GM06990 (cell line): ENCODE measurements around the gene NUDT7.

Source experiments
- DNase-seq: peaks from one replicate; pipeline ENCODE4 v3.0.0-alpha.2; 2011; ENCODE audit not compliant: insufficient read length; ENCODE audit errors: extremely low read depth
- H3K27me3 ChIP-seq: replicated peaks from 2 replicates; pipeline ENCODE4 v1.6.0; 2011; ENCODE audit warnings: low read length; ENCODE audit not compliant: control insufficient read depth, insufficient read depth
- H3K36me3 ChIP-seq: 2 replicates; pipeline ENCODE4 v1.5.1; 2011; ENCODE audit warnings: low read length; ENCODE audit not compliant: control insufficient read depth, insufficient read depth
- H3K4me3 ChIP-seq: replicated peaks from 2 replicates; pipeline ENCODE4 v1.5.1; 2011; ENCODE audit warnings: low read depth, mild to moderate bottlenecking, control low read depth, low read length
- TF ChIP-seq, protein P1 (sequence below): IDR thresholded peaks from 2 replicates; pipeline ENCODE4 v1.5.1; 2011; ENCODE audit warnings: low read length, control low read depth, mild to moderate bottlenecking, inconsistent platforms; ENCODE audit not compliant: insufficient read depth, poor library complexity, severe bottlenecking

Gene NUDT7

DNA sequence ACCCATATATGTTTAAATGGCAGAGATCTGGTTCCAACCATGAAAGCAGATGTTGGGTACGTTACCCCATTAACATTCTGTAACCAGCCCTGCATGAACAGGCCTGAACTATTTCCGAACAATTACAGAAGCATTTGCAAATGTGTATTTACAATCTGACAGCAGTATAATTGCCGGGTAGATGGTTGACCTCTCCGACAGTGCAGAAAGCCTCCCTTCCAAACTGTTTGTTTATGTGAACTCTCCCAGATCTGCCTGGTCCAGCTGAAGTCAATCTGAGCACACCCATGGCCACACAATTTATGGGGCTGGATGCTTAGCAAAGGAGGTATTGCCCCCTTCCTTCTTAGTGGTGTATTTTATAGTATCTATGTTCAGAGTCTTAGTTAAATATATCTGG, 21.8 kb downstream of the NUDT7 start:
- H3K36me3 ChIP-seq: no peaks in the 10 kb centered on the region
- no peak for DNase-seq

DNA sequence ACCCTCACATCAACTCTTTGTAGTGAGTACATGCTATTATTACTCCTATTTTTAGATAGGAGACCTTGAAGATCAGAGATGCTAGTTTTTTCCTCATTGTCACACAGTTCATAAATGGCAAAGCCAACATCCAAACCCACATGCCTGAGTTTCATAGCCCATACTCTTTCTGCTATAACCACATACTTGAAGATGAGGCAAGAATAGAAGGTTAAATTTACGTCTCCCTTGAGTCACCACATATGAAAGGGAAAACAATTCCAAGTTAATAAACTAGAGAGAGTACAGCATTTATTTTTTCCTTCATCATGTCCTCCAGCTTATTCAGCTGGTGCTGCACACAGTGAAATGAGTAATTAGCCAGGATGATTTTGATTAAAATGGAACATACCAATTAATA, 23.7 kb downstream of the NUDT7 start:
- no peaks in the 10 kb centered on the region; the same call in 1 of the 2 replicates for H3K27me3 ChIP-seq
- H3K36me3 ChIP-seq: no peaks in the 10 kb centered on the region
- TF ChIP-seq, protein P1, sequence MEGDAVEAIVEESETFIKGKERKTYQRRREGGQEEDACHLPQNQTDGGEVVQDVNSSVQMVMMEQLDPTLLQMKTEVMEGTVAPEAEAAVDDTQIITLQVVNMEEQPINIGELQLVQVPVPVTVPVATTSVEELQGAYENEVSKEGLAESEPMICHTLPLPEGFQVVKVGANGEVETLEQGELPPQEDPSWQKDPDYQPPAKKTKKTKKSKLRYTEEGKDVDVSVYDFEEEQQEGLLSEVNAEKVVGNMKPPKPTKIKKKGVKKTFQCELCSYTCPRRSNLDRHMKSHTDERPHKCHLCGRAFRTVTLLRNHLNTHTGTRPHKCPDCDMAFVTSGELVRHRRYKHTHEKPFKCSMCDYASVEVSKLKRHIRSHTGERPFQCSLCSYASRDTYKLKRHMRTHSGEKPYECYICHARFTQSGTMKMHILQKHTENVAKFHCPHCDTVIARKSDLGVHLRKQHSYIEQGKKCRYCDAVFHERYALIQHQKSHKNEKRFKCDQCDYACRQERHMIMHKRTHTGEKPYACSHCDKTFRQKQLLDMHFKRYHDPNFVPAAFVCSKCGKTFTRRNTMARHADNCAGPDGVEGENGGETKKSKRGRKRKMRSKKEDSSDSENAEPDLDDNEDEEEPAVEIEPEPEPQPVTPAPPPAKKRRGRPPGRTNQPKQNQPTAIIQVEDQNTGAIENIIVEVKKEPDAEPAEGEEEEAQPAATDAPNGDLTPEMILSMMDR: no peak
- DNase-seq: no peak
- no peak overlapping the region for H3K4me3 ChIP-seq

More for the DNA sequence above, 21.8 kb downstream of the NUDT7 start:
- Histone ChIP-seq H3K4me3 (no peak overlapping the region), H3K27me3 (no peaks in the 10 kb centered on the region)
- TF ChIP-seq, protein P1: no peak

DNA sequence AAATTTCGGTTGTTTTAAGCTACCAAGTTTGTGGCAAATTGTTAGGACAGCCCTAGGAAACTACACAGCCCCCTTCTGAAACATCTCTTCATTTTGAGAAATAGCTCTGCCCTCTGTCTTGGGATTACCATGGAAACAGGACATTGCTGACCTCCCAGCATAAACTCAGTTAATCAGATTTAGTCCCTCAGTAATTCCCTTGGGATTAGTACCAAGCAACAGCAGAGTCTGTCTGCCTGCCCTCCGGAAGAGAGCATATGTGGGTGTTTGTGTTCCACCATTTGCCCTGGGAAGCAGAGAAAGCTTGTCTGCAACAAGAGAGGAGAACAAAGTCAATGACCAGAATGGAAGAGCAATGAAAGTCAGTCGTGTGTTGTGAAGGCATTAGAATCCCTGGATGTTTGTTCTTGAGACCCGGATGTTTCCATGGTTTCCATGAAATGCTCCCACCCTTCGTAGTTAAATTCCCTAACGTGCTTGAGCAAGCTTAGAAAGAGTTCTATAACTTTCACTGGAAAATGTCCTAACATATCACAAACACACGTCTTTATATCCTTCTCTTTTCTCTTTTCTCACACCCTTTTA, 26.2 kb downstream of the NUDT7 start:
- Histone ChIP-seq H3K4me3 (no peak overlapping the region), H3K27me3 (no peaks in the 10 kb centered on the region; the same call in 1 of the 2 replicates), H3K36me3 (no peaks in the 10 kb centered on the region)
- TF ChIP-seq, protein P1: no peak
- no peak for DNase-seq

DNA sequence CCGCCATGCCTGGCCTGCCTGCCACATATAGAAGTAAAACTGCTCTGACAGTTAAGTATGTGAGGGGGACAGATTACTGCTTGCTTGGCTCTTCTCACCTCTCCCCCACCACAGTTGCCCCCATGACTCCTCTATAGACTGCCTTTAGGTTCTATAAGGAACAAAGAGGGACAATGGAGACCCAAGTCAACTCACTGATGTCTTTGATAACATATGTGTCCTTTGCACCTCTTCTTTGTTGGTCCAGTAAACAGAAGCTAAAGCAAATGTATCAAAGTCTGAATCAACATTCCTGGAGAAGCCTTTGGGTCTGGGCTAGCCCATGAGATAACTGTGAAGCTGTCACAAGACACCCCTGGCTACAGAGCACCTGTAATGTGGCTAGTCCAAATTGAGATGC, 27.1 kb downstream of the NUDT7 start:
- Histone ChIP-seq H3K4me3 (no peak overlapping the region), H3K27me3 (no peaks in the 10 kb centered on the region; the same call in 1 of the 2 replicates), H3K36me3 (no peaks in the 10 kb centered on the region)
- TF ChIP-seq, protein P1: no peak
- DNase-seq: no peak

DNA sequence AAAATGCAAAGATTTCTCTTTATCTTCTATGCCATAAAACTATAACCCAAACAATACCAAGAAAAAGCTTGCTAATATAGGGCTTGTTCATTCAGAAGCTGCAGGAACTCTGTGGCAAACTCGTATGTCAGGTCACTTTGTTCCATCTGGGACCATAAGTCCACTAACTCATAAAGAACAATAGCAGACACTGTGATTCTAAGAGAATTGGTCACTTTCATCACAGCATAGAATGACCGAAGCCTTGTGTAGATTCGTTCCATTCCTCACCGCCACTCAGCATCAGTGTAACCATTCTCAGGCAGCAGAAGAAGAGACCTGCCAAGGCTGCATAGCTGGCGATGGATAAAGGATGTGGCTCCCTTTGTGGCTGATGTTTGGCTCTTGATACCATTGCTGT, 35.7 kb downstream of the NUDT7 start:
- Histone ChIP-seq H3K27me3 (no peaks in the 10 kb centered on the region; the same call in 1 of the 2 replicates), H3K4me3 (no peak overlapping the region), H3K36me3 (no peaks in the 10 kb centered on the region)
- DNase-seq: no peak
- TF ChIP-seq, protein P1: no peak

DNA sequence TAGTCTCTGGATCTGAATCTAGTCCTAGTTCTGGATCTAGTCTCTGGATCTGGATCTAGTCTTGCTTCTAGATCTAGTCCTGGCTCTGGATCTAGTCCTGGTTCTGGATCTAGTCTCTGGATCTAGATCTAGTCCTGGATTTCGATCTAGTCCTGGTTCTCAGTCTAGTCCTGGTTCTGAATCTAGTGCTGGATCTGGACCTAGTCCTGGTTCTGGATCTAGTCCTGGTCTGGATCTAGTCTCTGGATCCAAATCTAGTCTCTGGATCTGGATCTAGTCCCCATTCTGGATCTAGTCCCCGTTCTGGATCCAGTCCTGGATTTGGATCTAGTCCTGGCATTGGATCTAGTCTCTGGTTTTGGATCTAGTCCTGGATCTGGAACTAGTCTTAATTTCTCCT, 36.2 kb downstream of the NUDT7 start:
- TF ChIP-seq, protein P1: no peak
- Histone ChIP-seq H3K4me3 (no peak overlapping the region), H3K36me3 (no peaks in the 10 kb centered on the region), H3K27me3 (no peaks in the 10 kb centered on the region; the same call in 1 of the 2 replicates)
- DNase-seq: no peak
